Glutamatergic neuron (in vitro differentiated cells): ENCODE measurements around the gene GRIK5. TPM values are rescaled to one million over a fixed set of nuclear protein-coding genes. Genes with fewer than 3 reads are reported as not detected.
"Not testable (repeated sequence)": the region's sequence is repeated elsewhere in the genome, so short reads cannot be mapped to it uniquely, and the experiment has no call there.

Experiments used
- DNase-seq: peaks from one replicate; pipeline ENCODE4 v3.0.0; 2022
- H3K27ac Mint-ChIP-seq: one replicate; pipeline ENCODE4 v1.8.0; 2020; ENCODE audit warnings: mild to moderate bottlenecking, mixed read lengths, inconsistent platforms; ENCODE audit not compliant: unreplicated experiment
- H3K27me3 Mint-ChIP-seq: one replicate; pipeline ENCODE4 v1.8.0; 2020; ENCODE audit warnings: mild to moderate bottlenecking, moderate library complexity, mixed read lengths, inconsistent platforms; ENCODE audit not compliant: unreplicated experiment
- H3K36me3 Mint-ChIP-seq: one replicate; pipeline ENCODE4 v1.8.0; 2020; ENCODE audit warnings: mild to moderate bottlenecking, mixed read lengths, inconsistent platforms; ENCODE audit not compliant: unreplicated experiment
- H3K4me1 Mint-ChIP-seq: one replicate; pipeline ENCODE4 v1.8.0; 2020; ENCODE audit warnings: mild to moderate bottlenecking, low read depth, mixed read lengths, inconsistent platforms; ENCODE audit not compliant: unreplicated experiment
- H3K4me3 Mint-ChIP-seq: one replicate; pipeline ENCODE4 v1.8.0; 2020; ENCODE audit warnings: mild to moderate bottlenecking, mixed read lengths, inconsistent platforms; ENCODE audit not compliant: unreplicated experiment
- H3K9me3 Mint-ChIP-seq: one replicate; pipeline ENCODE4 v1.8.0; 2020; ENCODE audit warnings: mild to moderate bottlenecking, moderate library complexity, mixed read lengths, inconsistent platforms; ENCODE audit not compliant: unreplicated experiment
- total RNA-seq: library from RNA; stranded (reverse); fragmentation: NEBNext Ultra II Directional; extraction: Animal tissue kit (Norgen Biotek cat#: 25700); gene quantifications from one replicate; pipeline ENCODE4 v1.2.1, GENCODE V29; 2021; ENCODE audit not compliant: unreplicated experiment
- TF ChIP-seq, protein P1 (sequence below): fragments of 200-600 bp; sonication (generic); IDR thresholded peaks from one replicate; pipeline ENCODE4 v1.5.0; 2021; ENCODE audit not compliant: partially characterized antibody, unreplicated experiment

Gene GRIK5
- total RNA-seq, 1 donor from 2014 or later, result 79.1 TPM

DNA sequence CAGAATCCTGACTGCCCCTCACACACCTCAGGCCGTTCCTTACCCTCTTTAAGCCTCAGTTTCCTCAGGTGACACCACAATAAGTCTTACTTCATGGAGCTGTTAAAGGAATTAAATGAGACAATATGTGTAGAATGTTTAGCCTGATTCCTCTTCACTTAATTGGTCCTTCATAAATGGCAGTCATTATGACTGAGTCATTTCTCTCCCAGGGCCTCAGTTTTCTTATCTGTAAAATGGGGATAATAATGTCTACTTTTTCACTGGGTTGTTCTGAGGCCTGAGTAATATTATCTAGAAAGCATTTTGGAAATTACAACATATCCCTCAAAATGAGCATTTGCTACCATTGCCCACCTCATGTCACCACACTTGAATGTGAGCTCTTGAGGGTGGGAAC is 40.7 kb upstream of the GRIK5 start:
- H3K4me3 Mint-ChIP-seq, result no peak overlapping the region
- no peak overlapping the region for H3K27ac Mint-ChIP-seq
- peaks cover 1% of the 10 kb centered on the region for H3K9me3 Mint-ChIP-seq
- no peaks in the 10 kb centered on the region for H3K36me3 Mint-ChIP-seq
- DNase-seq, result no peak
- peaks cover 22% of the 10 kb centered on the region for H3K27me3 Mint-ChIP-seq
- TF ChIP-seq, protein P1, sequence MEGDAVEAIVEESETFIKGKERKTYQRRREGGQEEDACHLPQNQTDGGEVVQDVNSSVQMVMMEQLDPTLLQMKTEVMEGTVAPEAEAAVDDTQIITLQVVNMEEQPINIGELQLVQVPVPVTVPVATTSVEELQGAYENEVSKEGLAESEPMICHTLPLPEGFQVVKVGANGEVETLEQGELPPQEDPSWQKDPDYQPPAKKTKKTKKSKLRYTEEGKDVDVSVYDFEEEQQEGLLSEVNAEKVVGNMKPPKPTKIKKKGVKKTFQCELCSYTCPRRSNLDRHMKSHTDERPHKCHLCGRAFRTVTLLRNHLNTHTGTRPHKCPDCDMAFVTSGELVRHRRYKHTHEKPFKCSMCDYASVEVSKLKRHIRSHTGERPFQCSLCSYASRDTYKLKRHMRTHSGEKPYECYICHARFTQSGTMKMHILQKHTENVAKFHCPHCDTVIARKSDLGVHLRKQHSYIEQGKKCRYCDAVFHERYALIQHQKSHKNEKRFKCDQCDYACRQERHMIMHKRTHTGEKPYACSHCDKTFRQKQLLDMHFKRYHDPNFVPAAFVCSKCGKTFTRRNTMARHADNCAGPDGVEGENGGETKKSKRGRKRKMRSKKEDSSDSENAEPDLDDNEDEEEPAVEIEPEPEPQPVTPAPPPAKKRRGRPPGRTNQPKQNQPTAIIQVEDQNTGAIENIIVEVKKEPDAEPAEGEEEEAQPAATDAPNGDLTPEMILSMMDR, result no peak
- peaks cover 31% of the 10 kb centered on the region for H3K4me1 Mint-ChIP-seq

DNA sequence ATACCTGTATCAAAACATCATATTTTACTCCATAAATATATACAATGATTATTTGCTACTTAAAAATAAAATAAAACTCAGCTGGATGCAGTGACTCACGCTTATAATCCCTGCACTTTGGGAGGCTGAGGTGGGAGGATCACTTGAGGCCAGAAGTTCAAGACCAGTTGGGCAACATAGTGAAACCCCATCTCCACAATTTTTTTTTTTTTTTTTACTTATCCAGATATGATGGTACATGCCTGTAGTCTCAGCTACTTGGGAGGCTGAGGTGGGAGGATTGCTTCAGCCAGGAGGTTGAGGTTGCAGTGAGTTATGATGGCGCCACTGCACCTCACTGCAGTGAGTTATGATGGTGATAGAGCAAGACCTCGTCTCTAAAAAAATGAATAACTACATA is 39.9 kb upstream of the GRIK5 start:
- Mint-ChIP-seq H3K9me3 (peaks cover 5% of the 10 kb centered on the region), H3K36me3 (no peaks in the 10 kb centered on the region), H3K4me3 (no peak overlapping the region), H3K27me3 (peaks cover 26% of the 10 kb centered on the region), H3K4me1 (peaks cover 25% of the 10 kb centered on the region), H3K27ac (no peak overlapping the region)
- TF ChIP-seq, protein P1, result no peak
- DNase-seq, result no peak

DNA sequence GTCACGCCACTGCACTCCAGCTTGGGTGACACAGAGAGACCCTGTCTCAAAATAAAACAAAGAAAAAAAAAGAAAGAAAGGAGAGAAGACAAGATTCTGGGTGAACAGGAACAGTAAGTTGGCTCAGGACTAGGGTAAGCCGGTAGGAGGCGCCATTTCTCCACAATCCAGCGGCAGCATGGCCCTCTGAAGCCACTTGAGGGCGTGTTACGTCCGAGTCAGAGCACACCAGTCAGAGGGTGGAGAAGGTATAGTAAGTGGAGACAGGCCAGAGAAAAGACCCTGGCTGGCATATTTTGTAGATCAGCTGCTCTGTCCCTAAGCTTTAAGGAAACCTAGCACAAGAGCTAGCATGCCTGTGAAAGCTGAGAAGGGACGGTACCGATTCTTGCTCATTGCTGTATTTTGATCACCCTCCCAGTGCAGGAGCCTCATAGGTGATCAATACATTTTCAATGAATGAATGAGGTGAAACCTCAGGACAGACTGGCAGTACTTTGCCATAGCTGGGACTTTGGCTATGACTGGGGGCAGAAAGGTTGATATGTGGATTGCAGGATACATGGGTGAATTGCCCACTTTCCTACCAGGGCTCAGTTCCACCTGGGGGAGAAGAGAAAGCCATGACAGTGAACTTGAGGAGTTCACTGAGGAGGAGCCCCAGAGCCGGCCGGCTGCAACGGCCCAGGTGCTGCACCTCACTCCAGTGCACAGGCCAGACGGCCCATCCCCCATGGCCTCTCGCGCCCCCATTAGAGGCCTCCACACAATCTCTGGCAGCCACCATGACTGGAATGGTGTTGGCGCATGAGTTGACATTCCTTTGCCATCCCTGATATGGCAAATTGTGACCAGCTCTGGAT is 38.8 kb upstream of the GRIK5 start:
- peaks cover 26% of the 10 kb centered on the region for H3K27me3 Mint-ChIP-seq
- DNase-seq, result peak; percentile 91
- TF ChIP-seq, protein P1, result peak; percentile 96
- no peak overlapping the region for H3K27ac Mint-ChIP-seq
- peaks cover 7% of the 10 kb centered on the region for H3K9me3 Mint-ChIP-seq
- H3K4me3 Mint-ChIP-seq, result no peak overlapping the region
- no peaks in the 10 kb centered on the region for H3K36me3 Mint-ChIP-seq
- H3K4me1 Mint-ChIP-seq, result peaks cover 16% of the 10 kb centered on the region

DNA sequence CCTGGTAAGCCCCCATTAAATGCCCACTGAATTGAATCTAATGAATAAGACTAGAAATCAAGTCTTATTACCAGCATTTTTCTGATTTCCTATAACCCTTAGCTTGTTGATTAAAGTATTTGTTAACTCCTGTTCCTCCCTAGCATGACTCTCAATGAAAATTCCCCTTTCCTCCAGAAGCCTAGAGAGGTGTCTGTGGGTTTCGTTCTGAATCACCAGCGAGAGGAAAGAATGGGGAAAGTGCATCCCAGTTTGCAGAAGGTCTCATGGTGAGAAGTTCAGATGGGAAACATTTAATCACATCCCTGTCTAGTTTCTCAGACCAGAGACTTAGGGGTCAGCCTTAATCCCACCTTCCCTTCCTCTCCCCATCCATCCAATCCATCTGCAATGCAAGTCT is 35.4 kb upstream of the GRIK5 start:
- H3K27me3 Mint-ChIP-seq, result peaks cover 14% of the 10 kb centered on the region
- peaks cover 7% of the 10 kb centered on the region for H3K9me3 Mint-ChIP-seq
- H3K36me3 Mint-ChIP-seq, result no peaks in the 10 kb centered on the region
- DNase-seq, result no peak
- TF ChIP-seq, protein P1, result no peak
- H3K4me3 Mint-ChIP-seq, result no peak overlapping the region
- no peak overlapping the region for H3K27ac Mint-ChIP-seq
- no peaks in the 10 kb centered on the region for H3K4me1 Mint-ChIP-seq

DNA sequence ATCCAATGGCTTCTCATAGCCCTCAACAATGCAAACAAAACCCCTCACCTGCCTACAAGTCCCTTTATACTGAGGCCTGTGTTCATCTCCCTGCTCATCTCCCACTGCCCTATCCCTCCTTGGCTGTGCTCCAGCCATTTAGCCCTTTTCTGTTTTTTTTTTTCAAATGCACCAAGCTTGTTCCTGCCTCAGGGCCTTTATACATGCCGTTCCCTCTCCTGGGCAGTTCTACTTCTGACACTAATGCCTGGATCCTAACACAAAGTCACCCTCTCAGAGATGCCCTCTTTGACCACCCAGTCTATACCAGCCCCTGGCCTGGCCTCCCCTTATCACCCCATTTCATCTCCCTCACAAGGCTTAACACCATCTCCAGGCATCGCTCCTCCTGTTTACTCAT is 32.9 kb upstream of the GRIK5 start:
- no peak for DNase-seq
- TF ChIP-seq, protein P1, result no peak
- peaks cover 7% of the 10 kb centered on the region for H3K9me3 Mint-ChIP-seq
- no peak overlapping the region for H3K4me3 Mint-ChIP-seq
- peaks cover 11% of the 10 kb centered on the region for H3K27me3 Mint-ChIP-seq
- no peaks in the 10 kb centered on the region for H3K4me1 Mint-ChIP-seq
- H3K36me3 Mint-ChIP-seq, result no peaks in the 10 kb centered on the region
- H3K27ac Mint-ChIP-seq, result no peak overlapping the region

DNA sequence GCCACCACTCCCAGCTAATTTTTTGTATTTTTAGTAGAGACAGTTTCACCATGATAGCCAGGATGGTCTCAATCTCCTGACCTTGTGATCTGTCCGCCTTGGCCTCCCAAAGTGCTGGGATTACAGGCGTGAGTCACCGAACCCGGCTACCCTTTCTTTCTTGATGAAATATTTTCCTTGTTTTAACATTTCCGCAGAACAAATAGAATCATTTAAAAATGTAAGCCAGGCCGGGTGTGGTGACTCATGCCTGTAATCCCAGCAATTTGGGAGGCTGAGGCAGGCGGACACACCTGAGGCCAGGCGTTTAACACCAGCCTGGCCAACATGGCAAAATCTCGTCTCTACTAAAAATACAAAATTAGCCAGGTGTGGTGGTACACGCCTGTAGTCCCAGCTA is 30.2 kb upstream of the GRIK5 start:
- H3K4me1 Mint-ChIP-seq, DNase-seq, H3K4me3 Mint-ChIP-seq, H3K27ac Mint-ChIP-seq, H3K36me3 Mint-ChIP-seq, H3K9me3 Mint-ChIP-seq, H3K27me3 Mint-ChIP-seq: not testable (repeated sequence)
